HEK293 (cell line): ENCODE data around the gene TBX3.

Source experiments
- CTCF ChIA-PET: fragments of 350-600 bp; formaldehyde crosslinking; extraction: SDS; loops from one replicate; lab custom pipeline; 2021; ENCODE audit warnings: antibody characterized with exemption; lab: Yijun Ruan, JAX
- POLR2A ChIA-PET: fragments of 300-600 bp; formaldehyde crosslinking; extraction: SDS; loops from one replicate; lab custom pipeline; 2020; ENCODE audit warnings: antibody characterized with exemption, inconsistent platforms; lab: Yijun Ruan, JAX
- H3K27ac ChIP-seq: fragments of 200-500 bp; sonication (Bioruptor generic); 2 replicates; pipeline ENCODE4 v1.5.1; 2014; ENCODE audit warnings: low read depth, low read length, control low read depth, inconsistent platforms; ENCODE audit errors: extremely low read depth
- H3K36me3 ChIP-seq, 2 experiments: fragments of 200-500 bp in 1 of 2; sonication (Bioruptor generic) in 1 of 2; 1 replicate in 1 of 2; 2 replicates in 1 of 2; pipeline ENCODE4 v1.5.1; 2014 to 2017; ENCODE audit warnings: inconsistent platforms in 2 of 2, low read length in 2 of 2; ENCODE audit not compliant: control insufficient read depth in 2 of 2, insufficient read depth in 1 of 2
- H3K4me1 ChIP-seq: fragments of 200-500 bp; sonication (Bioruptor generic); 2 replicates; pipeline ENCODE4 v1.5.1; 2014; ENCODE audit warnings: mild to moderate bottlenecking, low read length, inconsistent platforms; ENCODE audit not compliant: control insufficient read depth, insufficient read depth
- H3K4me3 ChIP-seq: 2 replicates; pipeline ENCODE4 v1.5.1; 2011; ENCODE audit warnings: low read depth, mild to moderate bottlenecking, control low read depth, low read length, moderate library complexity
- H3K9me3 ChIP-seq: fragments of 200-500 bp; sonication (Bioruptor generic); 2 replicates; pipeline ENCODE4 v1.5.1; 2014; ENCODE audit warnings: low read depth, low read length, inconsistent platforms; ENCODE audit not compliant: control insufficient read depth, insufficient read depth
- GLIS2 ChIP-seq: fragments of 450-650 bp; formaldehyde crosslinking; IDR thresholded peaks from 2 replicates; pipeline ENCODE4 v1.5.1; 2016; ENCODE audit warnings: missing biosample characterization, missing genetic modification characterization
- HOXA7 ChIP-seq: sonication (generic); formaldehyde crosslinking; IDR thresholded peaks from 2 replicates; pipeline ENCODE4 v1.8.1; 2022; ENCODE audit warnings: missing genetic modification reagents, borderline replicate concordance
- KLF10 ChIP-seq: fragments of 450-650 bp; IDR thresholded peaks from 2 replicates; pipeline ENCODE4 v1.5.1; 2018; ENCODE audit warnings: missing biosample characterization, mild to moderate bottlenecking, missing genetic modification characterization
- KLF7 ChIP-seq: fragments of 450-650 bp; formaldehyde crosslinking; IDR thresholded peaks from 2 replicates; pipeline ENCODE4 v1.5.1; 2016; ENCODE audit warnings: missing biosample characterization, missing genetic modification characterization, borderline replicate concordance
- KLF8 ChIP-seq: fragments of 450-650 bp; formaldehyde crosslinking; IDR thresholded peaks from 2 replicates; pipeline ENCODE4 v1.5.1; 2016; ENCODE audit warnings: missing biosample characterization, missing genetic modification characterization
- KLF9 ChIP-seq: fragments of 450-650 bp; formaldehyde crosslinking; IDR thresholded peaks from 2 replicates; pipeline ENCODE4 v1.5.1; 2016; ENCODE audit warnings: missing biosample characterization, missing genetic modification characterization, low read depth
- SCRT1 ChIP-seq: fragments of 450-650 bp; formaldehyde crosslinking; IDR thresholded peaks from 2 replicates; pipeline ENCODE4 v1.5.1; 2016; ENCODE audit warnings: missing biosample characterization, missing genetic modification characterization, borderline replicate concordance
- SETDB1 ChIP-seq: IDR thresholded peaks from one replicate; pipeline ENCODE4 v1.6.1; 2017; ENCODE audit warnings: mild to moderate bottlenecking, low read length, moderate library complexity, mixed read lengths; ENCODE audit not compliant: insufficient read length
- ZBTB20 ChIP-seq: fragments of 450-650 bp; formaldehyde crosslinking; IDR thresholded peaks from 2 replicates; pipeline ENCODE4 v1.5.1; 2016; ENCODE audit warnings: missing biosample characterization, missing genetic modification characterization
- ZBTB48 ChIP-seq: fragments of 450-650 bp; formaldehyde crosslinking; IDR thresholded peaks from 2 replicates; pipeline ENCODE4 v1.5.1; 2016; ENCODE audit warnings: missing biosample characterization, missing genetic modification characterization
- ZNF133 ChIP-seq: fragments of 450-650 bp; formaldehyde crosslinking; IDR thresholded peaks from 2 replicates; pipeline ENCODE4 v1.5.1; 2016; ENCODE audit warnings: missing biosample characterization, missing genetic modification characterization
- ZNF138 ChIP-seq: fragments of 450-650 bp; formaldehyde crosslinking; IDR thresholded peaks from 2 replicates; pipeline ENCODE4 v1.5.1; 2016; ENCODE audit warnings: missing biosample characterization, missing genetic modification characterization, borderline replicate concordance
- ZNF19 ChIP-seq: fragments of 450-650 bp; formaldehyde crosslinking; IDR thresholded peaks from 2 replicates; pipeline ENCODE4; 2016; ENCODE audit warnings: missing biosample characterization, missing genetic modification characterization, low read depth
- ZNF202 ChIP-seq: fragments of 450-650 bp; formaldehyde crosslinking; IDR thresholded peaks from 2 replicates; pipeline ENCODE4 v1.5.1; 2016; ENCODE audit warnings: missing biosample characterization, missing genetic modification characterization, borderline replicate concordance
- ZNF211 ChIP-seq: fragments of 450-650 bp; formaldehyde crosslinking; IDR thresholded peaks from 2 replicates; pipeline ENCODE4 v1.5.1; 2016; ENCODE audit warnings: low read depth, missing biosample characterization, missing genetic modification characterization
- ZNF324 ChIP-seq: fragments of 450-650 bp; formaldehyde crosslinking; IDR thresholded peaks from 2 replicates; pipeline ENCODE4 v1.5.1; 2016; ENCODE audit warnings: missing biosample characterization, missing genetic modification characterization
- ZNF37A ChIP-seq: fragments of 450-650 bp; IDR thresholded peaks from 2 replicates; pipeline ENCODE4 v1.5.1; 2018; ENCODE audit warnings: missing biosample characterization, missing genetic modification characterization
- ZNF416 ChIP-seq: fragments of 450-650 bp; formaldehyde crosslinking; IDR thresholded peaks from 2 replicates; pipeline ENCODE4 v1.5.1; 2016; ENCODE audit warnings: missing biosample characterization, missing genetic modification characterization
- ZNF529 ChIP-seq: fragments of 450-650 bp; formaldehyde crosslinking; IDR thresholded peaks from 2 replicates; pipeline ENCODE4 v1.5.1; 2017; ENCODE audit warnings: missing genetic modification characterization, missing biosample characterization; ENCODE audit not compliant: insufficient replicate concordance
- ZNF560 ChIP-seq: fragments of 450-650 bp; formaldehyde crosslinking; IDR thresholded peaks from 2 replicates; pipeline ENCODE4 v1.5.1; 2017; ENCODE audit warnings: missing biosample characterization, missing genetic modification characterization, borderline replicate concordance
- ZNF561 ChIP-seq: fragments of 450-650 bp; IDR thresholded peaks from 2 replicates; pipeline ENCODE4 v1.5.1; 2018; ENCODE audit warnings: missing biosample characterization, missing genetic modification characterization, borderline replicate concordance
- ZNF596 ChIP-seq: fragments of 450-650 bp; IDR thresholded peaks from 2 replicates; pipeline ENCODE4 v1.5.0; 2018; ENCODE audit warnings: missing biosample characterization, mild to moderate bottlenecking, missing genetic modification characterization, moderate library complexity
- ZNF664 ChIP-seq: fragments of 450-650 bp; formaldehyde crosslinking; IDR thresholded peaks from 2 replicates; pipeline ENCODE4 v1.5.1; 2016; ENCODE audit warnings: missing biosample characterization, missing genetic modification characterization
- ZNF830 ChIP-seq: fragments of 450-650 bp; IDR thresholded peaks from 2 replicates; pipeline ENCODE4 v1.5.0; 2018; ENCODE audit warnings: missing biosample characterization, missing genetic modification characterization, low read depth, mild to moderate bottlenecking, moderate library complexity
- ZXDB ChIP-seq: fragments of 450-650 bp; formaldehyde crosslinking; IDR thresholded peaks from 2 replicates; pipeline ENCODE4 v1.5.1; 2016; ENCODE audit warnings: missing biosample characterization, missing genetic modification characterization
- TF ChIP-seq, protein P1 (sequence below): fragments of 450-650 bp; formaldehyde crosslinking; IDR thresholded peaks from 2 replicates; pipeline ENCODE4 v1.5.1; 2017; ENCODE audit warnings: missing biosample characterization, missing genetic modification characterization
- TF ChIP-seq, protein P2 (sequence below): fragments of 450-650 bp; formaldehyde crosslinking; IDR thresholded peaks from 2 replicates; pipeline ENCODE4 v1.5.1; 2016; ENCODE audit warnings: missing biosample characterization, missing genetic modification characterization
- TF ChIP-seq, protein P3 (sequence below): fragments of 450-650 bp; IDR thresholded peaks from 2 replicates; pipeline ENCODE4 v1.5.1; 2018; ENCODE audit warnings: missing biosample characterization, missing genetic modification characterization
- TF ChIP-seq, protein P4 (sequence below): fragments of 450-650 bp; formaldehyde crosslinking; IDR thresholded peaks from 2 replicates; pipeline ENCODE4 v1.5.1; 2017; ENCODE audit warnings: missing biosample characterization, missing genetic modification characterization

TBX3 gene

DNA sequence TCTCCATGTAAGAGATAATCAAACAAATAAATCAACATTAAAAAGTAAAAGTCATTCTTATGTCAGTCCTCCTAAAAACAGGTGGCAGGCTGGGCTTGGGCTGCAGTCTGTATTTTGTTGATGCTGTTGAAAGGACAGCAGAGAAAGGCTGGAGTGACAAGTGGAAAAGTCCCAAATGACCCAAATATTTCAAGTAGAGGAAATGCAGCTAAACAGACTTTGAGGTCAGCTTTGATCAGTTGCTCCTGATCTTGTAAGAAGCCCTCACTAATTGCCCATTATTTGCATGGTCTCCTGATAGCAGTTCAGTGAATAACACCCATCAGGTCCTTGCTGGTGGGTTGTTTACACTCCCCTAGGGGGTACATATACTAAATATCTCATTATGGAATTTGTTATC is 24.9 kb downstream of the TBX3 start:
- POLR2A ChIA-PET, result no interaction called here
- CTCF ChIA-PET, result no interaction called here
- TF ChIP-seq SETDB1 (no peak), ZNF830 (tag by site-specific recombination) (no peak), ZNF416 (no peak), KLF8 (tag by site-specific recombination) (no peak), KLF10 (tag by site-specific recombination) (no peak), HOXA7 (CRISPR knock-in tag) (no peak), ZNF560 (no peak), ZNF138 (tag by site-specific recombination) (no peak), ZNF529 (tag by site-specific recombination) (no peak), SCRT1 (tag by site-specific recombination) (no peak), ZNF664 (tag by site-specific recombination) (no peak), ZNF133 (tag by site-specific recombination) (no peak), KLF9 (tag by site-specific recombination) (no peak), ZBTB20 (tag by site-specific recombination) (no peak)
- TF ChIP-seq, protein P1, sequence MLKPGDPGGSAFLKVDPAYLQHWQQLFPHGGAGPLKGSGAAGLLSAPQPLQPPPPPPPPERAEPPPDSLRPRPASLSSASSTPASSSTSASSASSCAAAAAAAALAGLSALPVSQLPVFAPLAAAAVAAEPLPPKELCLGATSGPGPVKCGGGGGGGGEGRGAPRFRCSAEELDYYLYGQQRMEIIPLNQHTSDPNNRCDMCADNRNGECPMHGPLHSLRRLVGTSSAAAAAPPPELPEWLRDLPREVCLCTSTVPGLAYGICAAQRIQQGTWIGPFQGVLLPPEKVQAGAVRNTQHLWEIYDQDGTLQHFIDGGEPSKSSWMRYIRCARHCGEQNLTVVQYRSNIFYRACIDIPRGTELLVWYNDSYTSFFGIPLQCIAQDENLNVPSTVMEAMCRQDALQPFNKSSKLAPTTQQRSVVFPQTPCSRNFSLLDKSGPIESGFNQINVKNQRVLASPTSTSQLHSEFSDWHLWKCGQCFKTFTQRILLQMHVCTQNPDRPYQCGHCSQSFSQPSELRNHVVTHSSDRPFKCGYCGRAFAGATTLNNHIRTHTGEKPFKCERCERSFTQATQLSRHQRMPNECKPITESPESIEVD (tag by site-specific recombination), result no peak

DNA sequence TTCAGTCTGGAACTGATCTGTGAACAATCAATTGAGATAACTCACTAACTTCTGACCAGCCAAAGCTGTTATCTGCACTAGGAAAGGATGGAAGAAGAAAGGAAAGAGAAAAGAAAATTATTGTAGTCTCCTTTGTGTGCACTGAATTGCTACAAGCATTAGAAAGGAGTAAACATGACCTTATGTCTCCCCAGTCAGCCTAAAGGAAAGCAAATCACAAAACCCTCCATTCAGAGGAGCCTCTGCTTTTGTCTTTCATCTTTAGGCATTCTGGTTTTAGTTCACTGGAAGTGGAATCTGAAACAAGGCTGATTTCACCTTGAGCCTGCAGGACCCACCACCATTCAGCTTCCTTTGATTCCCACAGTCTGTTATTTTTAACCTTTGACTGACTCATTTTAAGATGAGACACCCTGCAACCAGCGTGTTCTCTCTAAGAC is 26.0 kb downstream of the TBX3 start:
- POLR2A ChIA-PET, result interaction anchor here (1.3 to 1.4 kb wide), 3 partner anchors 26 to 33 kb away, joined by 3 to 4 read pairs (median 3); partner anchors contain the start of gene TBX3
- H3K4me3 ChIP-seq, result no peak overlapping the region
- H3K36me3 ChIP-seq, result no peaks in the 10 kb centered on the region
- H3K27ac ChIP-seq, result no peak overlapping the region
- CTCF ChIA-PET, result interaction anchor here (0.8 to 1.6 kb wide), 2 partner anchors 9 to 1260 kb away, joined by 3 to 4 read pairs; no protein-coding TSS in a partner anchor
- no peaks in the 10 kb centered on the region for H3K9me3 ChIP-seq
- H3K4me1 ChIP-seq, result peaks cover 23% of the 10 kb centered on the region
- no peak for TF ChIP-seq ZBTB20 (tag by site-specific recombination)
- no peak for TF ChIP-seq KLF7 (tag by site-specific recombination)
- no peak for TF ChIP-seq ZNF202
- TF ChIP-seq ZNF561 (tag by site-specific recombination), result no peak
- TF ChIP-seq ZNF324 (tag by site-specific recombination), result no peak
- TF ChIP-seq, protein P2, sequence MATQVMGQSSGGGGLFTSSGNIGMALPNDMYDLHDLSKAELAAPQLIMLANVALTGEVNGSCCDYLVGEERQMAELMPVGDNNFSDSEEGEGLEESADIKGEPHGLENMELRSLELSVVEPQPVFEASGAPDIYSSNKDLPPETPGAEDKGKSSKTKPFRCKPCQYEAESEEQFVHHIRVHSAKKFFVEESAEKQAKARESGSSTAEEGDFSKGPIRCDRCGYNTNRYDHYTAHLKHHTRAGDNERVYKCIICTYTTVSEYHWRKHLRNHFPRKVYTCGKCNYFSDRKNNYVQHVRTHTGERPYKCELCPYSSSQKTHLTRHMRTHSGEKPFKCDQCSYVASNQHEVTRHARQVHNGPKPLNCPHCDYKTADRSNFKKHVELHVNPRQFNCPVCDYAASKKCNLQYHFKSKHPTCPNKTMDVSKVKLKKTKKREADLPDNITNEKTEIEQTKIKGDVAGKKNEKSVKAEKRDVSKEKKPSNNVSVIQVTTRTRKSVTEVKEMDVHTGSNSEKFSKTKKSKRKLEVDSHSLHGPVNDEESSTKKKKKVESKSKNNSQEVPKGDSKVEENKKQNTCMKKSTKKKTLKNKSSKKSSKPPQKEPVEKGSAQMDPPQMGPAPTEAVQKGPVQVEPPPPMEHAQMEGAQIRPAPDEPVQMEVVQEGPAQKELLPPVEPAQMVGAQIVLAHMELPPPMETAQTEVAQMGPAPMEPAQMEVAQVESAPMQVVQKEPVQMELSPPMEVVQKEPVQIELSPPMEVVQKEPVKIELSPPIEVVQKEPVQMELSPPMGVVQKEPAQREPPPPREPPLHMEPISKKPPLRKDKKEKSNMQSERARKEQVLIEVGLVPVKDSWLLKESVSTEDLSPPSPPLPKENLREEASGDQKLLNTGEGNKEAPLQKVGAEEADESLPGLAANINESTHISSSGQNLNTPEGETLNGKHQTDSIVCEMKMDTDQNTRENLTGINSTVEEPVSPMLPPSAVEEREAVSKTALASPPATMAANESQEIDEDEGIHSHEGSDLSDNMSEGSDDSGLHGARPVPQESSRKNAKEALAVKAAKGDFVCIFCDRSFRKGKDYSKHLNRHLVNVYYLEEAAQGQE (tag by site-specific recombination), result no peak
- TF ChIP-seq, protein P3, sequence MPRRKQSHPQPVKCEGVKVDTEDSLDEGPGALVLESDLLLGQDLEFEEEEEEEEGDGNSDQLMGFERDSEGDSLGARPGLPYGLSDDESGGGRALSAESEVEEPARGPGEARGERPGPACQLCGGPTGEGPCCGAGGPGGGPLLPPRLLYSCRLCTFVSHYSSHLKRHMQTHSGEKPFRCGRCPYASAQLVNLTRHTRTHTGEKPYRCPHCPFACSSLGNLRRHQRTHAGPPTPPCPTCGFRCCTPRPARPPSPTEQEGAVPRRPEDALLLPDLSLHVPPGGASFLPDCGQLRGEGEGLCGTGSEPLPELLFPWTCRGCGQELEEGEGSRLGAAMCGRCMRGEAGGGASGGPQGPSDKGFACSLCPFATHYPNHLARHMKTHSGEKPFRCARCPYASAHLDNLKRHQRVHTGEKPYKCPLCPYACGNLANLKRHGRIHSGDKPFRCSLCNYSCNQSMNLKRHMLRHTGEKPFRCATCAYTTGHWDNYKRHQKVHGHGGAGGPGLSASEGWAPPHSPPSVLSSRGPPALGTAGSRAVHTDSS (tag by site-specific recombination), result no peak
- no peak for TF ChIP-seq GLIS2 (tag by site-specific recombination)
- TF ChIP-seq ZNF211 (tag by site-specific recombination), result no peak
- no peak for TF ChIP-seq ZNF19
- TF ChIP-seq, protein P4, sequence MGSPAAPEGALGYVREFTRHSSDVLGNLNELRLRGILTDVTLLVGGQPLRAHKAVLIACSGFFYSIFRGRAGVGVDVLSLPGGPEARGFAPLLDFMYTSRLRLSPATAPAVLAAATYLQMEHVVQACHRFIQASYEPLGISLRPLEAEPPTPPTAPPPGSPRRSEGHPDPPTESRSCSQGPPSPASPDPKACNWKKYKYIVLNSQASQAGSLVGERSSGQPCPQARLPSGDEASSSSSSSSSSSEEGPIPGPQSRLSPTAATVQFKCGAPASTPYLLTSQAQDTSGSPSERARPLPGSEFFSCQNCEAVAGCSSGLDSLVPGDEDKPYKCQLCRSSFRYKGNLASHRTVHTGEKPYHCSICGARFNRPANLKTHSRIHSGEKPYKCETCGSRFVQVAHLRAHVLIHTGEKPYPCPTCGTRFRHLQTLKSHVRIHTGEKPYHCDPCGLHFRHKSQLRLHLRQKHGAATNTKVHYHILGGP (tag by site-specific recombination), result no peak
- TF ChIP-seq ZNF37A (tag by site-specific recombination), result no peak
- no peak for TF ChIP-seq ZNF596 (tag by site-specific recombination)
- no peak for TF ChIP-seq ZXDB (tag by site-specific recombination)
- no peak for TF ChIP-seq KLF9 (tag by site-specific recombination)
- no peak for TF ChIP-seq ZBTB48

More for the DNA sequence above, 24.9 kb downstream of the TBX3 start:
- H3K4me1 ChIP-seq, result peaks cover 23% of the 10 kb centered on the region
- H3K4me3 ChIP-seq, result no peak overlapping the region
- H3K27ac ChIP-seq, result no peak overlapping the region
- no peaks in the 10 kb centered on the region for H3K9me3 ChIP-seq
- H3K36me3 ChIP-seq, result no peaks in the 10 kb centered on the region
